Measurements from ENCODE around the gene RUNX2.
"Not testable (repeated sequence)": the region's sequence is repeated elsewhere in the genome, so short reads cannot be mapped to it uniquely, and the experiment has no call there.

The RUNX2 gene

GRCh38 chr6:45655745-45656476 lies 327.8 kb downstream of the RUNX2 start:
- no peak for DNase-seq

DNA sequence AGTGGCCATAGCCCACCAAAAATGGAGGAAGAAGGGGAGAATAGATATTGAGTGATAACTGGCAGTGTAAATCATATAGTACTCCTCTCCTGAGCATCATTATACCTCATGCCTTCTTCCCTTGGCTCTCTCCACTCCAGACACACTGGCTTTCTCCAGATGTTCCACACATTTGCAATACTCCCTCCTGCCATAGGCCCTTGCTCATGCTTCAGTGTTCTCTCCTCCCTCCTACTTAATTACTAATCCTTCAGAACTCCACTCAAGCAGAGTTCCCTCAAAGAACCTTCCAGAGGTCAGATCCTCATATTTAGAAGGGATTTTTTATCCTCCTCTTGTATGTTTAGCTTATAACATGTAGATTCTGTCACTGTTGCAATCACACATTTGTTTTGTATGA lies 329.1 kb downstream of the RUNX2 start:
- no peak for DNase-seq

- DNase-seq: no peak
Observed at GRCh38 chr6:45658400-45658799, 330.3 kb downstream of the RUNX2 start.

DNA sequence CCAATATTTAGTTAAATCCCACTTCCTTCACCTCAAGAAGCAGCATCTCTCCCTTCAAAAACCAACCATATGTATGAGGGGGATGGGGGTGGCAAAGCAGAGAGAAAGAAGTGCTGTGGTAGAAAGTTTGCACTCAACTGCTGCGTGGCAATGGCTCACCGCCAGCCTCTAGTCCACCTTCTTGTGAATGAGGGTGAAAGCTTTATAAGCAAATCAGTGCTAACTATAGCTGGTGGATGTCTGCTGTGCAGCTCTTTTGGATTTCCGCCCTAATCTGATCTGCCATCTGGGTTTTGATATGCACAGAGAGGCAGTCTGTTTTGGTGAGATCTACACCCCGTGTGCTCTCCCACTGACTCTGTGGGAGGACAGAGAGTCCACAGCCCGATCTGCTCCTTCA lies 330.8 kb downstream of the RUNX2 start:
- DNase-seq: no peak

- DNase-seq: no peak
Observed at GRCh38 chr6:45661661-45662060, 333.5 kb downstream of the RUNX2 start.

DNA sequence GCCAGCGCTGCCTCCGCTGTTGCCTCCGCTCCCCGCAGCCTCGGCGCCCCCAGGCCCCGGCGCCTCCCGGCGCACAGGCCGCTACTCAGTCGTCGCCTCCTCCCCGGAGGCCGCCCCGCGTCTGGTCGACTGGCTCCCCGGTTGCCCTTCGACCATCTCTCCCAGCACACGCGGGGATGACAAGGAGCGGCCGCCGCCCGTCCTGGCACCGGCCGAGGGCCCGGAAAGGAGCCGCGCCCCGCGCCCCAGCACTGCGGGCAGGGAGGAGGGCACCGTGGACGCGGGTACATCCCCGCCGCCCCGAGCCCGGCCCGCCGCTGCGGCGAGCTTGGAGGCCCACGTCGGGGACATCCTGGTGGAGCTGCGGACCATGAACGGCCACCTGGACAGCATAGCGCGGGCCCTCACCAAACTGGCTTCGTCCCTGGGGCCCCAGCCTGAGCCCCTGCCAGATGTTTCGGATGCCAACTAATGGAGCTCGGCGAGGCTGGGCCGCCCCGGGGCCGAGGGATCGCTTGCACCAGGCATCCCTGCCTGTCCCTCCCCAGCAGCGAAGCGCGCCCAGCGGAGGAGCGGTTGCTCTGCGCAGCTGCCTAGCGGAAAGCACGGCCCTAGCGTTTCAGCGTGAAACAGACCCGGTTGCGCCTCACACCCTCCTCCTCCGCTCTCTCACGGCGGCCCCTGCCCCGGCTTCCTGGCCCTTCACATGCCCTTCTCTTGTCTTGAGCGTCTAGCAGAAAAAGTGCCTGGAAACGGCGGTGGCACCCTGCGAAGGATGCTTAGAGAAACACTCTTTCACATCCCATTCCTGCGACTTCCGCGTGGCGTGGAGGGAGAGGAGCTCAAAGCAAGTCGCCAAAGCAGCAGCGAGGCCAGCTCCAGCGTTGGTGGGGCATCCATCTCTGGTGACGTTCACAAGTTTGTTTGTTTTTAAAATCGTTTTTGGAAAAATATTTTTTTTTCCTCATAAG lies 335.4 kb downstream of the RUNX2 start:
- DNase-seq: no peak

GRCh38 chr6:45664707-45665106 lies 336.6 kb downstream of the RUNX2 start:
- no peak for DNase-seq

DNA sequence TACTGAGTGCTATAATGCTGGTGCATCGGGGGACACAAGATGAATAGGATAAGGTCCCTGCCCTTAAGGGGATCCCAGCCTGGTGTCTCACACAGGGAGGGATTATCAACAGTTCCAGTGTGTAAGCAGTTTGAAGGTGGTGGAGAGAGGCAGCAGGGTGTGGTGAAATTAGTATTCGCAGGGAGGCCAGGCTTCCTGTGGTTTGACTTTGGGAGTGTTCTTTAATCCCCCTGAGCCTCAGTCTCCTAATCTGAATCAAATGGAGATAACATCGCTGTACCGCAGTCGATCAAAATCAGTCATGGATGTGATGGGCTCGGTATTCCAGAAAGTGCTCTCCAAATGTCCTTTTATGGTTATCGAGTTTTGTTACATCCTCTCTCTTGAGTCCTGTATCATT lies 337.7 kb downstream of the RUNX2 start:
- no peak for DNase-seq

GRCh38 chr6:45666846-45667245 lies 338.7 kb downstream of the RUNX2 start:
- DNase-seq: no peak

DNA sequence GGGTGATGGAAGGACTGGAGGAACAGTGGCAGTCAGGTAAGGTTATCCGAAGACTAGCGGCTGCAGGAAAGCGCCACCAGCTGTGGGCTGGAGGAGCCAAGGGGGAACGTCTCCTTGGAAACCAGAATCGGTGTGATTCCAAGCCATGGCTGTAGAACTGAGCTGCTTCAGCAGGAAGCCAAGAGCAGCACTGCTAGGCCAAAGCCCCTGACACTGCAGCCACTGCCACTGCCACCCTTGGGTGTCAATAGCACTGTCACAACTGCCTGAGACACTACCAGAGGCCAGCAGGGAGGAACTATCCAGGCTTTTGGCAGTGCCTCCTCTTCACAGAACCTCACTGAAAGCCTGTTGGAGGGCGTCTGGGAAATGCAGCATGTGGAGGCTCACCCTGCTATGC lies 339.2 kb downstream of the RUNX2 start:
- DNase-seq: no peak

DNA sequence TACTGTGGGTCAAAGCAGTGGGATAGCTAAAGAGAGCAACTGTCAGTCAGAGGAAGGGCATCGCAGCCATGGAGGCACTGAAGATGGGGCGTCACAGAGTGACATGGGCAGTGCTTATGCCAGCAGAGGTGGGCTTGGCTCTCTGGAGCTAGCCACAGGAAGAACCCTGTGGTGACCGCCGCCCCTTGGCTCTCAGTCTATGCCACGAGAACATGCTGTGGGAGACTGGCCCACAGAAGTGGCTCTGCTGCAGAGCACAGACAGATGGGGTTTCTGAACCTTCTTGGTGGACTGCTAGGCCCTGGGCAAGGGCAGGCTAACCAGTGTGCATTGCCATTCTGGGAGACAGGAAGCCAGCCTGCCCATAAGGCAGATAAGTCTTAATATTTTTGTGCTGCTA lies 339.6 kb downstream of the RUNX2 start:
- DNase-seq: no peak

DNA sequence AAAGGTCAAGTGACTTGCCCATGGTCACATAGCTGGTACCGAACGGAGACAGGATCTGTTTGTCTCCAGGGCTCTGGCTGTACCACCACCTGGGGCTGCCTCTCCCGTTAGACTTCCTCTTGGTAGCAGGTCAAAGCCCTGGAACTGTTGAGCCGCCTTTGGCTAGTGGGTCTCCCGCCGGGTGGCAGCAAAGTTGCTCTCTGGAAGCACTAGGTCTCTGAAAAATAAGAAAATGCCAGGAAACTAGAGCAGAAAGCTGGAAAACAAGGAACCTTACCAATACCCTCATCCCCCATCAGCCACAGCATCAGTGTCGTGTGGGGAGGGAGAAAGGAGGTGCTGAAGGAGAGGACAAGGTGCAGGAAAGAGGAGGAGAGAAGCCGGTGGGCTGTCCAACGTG lies 340.6 kb downstream of the RUNX2 start:
- DNase-seq: no peak

GRCh38 chr6:45673167-45673566 lies 345.0 kb downstream of the RUNX2 start:
- not testable (repeated sequence) for DNase-seq

- not testable (repeated sequence) for DNase-seq
Observed at GRCh38 chr6:45675166-45675565, 347.0 kb downstream of the RUNX2 start.

DNA sequence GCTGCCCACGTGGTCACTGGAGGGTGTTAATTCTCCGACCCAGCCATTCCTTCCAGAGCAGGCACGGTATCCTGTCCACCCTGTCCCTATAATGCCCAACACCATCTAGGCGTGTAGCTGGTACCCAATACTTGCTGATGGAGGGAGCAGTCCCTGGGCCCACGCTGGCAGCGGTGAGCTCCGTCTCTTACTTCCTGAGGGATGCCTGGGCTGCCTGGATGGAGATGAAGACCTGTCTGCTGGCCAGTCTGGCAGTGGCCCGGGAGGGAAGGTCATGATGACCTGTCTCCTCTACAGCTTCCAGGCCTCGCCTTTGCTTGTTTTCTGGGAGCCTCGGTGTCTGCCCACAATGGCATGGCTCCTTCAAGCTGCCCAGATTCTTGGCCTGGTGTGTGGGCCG lies 347.5 kb downstream of the RUNX2 start:
- DNase-seq: no peak

GRCh38 chr6:45676380-45676779 lies 348.2 kb downstream of the RUNX2 start:
- DNase-seq: no peak

DNA sequence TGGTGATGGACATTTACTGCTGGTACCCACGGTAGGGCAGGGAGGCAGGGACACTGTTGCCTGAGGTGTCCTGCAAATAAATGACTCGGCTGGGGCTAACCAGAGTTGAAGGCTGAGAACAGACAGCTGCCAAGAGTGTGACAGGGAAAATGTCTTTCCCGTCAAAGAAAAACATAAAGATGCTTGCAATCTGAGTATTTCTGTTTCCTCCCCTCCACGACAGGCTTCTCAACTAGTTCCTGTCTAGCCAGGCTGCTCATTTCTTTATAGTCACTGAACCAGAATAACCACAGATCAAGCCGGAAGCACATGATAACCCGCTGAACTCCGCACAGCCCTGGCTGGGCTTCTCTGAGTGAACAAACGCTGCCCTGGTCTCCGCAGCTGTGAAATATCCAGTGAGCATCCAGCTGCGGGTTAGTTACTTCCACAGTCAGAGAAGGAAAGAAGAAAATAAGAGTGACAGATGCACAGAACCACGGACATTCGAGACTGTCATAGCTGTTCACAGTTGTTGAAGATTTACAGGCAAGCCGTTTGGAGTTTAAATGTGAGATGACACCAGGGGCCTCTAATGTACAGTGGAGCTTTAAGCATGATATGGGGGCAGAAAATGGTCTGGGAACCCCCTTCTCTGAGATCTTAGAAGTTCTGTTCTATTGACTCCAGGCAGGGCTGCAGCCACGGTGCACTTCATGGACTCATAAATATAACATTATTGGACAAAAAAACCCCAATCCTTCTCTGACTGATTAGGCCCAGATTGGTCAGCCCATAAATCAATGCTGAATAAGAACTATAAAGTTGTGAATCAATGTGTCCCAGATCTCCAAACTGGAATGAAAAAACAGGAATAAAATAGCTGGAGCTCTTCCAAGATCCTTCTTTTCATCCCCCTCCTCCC lies 349.5 kb downstream of the RUNX2 start:
- no peak for DNase-seq

DNA sequence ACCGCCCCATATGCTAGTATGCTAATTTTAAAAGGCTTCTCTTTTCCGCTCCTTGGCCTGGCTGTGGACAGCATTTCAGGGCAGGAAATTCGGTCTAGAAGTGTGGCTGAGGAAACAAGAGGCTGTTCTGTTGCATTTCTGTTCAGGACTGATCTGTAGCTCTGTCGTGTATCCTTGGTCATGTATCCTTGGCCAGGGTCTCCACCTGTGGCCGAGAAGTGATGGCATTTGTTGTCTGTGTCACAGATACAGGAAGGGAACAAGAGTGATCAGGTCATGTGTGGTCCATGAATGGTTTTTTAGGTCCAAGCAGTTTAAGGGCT lies 350.1 kb downstream of the RUNX2 start:
- no peak for DNase-seq

DNA sequence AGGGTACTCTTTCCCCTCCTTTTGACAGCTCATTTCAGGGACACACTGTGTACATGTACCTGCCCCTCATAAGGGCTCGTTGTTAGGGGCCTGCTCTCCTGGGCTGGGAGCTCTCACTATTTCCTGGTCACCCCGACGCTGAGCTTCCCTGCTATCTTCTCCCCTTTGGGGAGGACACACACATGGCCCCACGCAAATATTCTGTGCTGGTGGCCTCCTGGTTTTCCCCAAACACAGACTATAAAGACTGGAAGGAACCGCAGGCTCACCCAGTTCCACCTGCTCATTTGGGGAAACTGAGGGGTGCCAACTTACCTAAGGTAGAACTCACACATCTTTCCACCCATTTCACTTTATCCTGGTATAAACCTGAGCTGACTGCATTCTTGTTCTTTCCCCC lies 351.0 kb downstream of the RUNX2 start:
- DNase-seq: no peak

DNA sequence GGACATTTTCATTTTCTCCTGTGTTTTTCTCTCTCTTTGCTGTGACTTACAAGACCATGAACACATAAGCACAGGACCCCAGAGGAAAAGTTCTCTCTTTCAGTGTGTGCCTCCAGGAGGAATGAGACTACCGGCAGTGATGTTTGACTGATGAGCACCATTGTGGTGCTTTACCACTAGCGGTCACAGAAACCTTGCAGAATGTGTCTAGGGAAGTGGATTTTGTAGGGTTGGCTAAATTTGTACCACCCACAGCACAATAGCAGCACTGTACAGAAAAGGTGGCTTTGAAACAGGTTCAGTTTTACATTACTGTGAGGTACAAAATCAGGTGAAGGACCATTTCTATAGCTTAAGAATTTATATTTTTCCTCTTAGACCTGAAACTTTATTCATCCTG lies 351.5 kb downstream of the RUNX2 start:
- no peak for DNase-seq

GRCh38 chr6:45681860-45682511 lies 353.9 kb downstream of the RUNX2 start:
- no peak for DNase-seq

DNA sequence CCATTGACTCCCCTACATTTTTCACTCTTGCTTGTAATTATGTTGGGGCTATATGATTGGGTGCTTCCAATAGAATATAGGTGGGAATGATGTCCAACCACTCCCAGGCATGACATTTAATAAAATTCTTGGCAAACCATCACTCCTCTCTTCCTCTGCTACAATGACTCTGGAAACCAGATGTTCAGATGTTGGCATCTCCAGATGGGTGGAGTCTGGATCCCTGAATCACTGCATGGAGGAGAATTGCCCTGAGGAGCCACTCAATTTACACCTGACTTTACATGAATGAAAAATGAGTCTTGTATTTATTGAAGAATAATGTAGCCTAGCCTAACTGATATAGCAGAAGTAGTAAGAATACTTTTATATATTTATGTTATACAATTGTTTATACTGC lies 356.3 kb downstream of the RUNX2 start:
- no peak for DNase-seq

- no peak for DNase-seq
Observed at GRCh38 chr6:45685076-45685475, 356.9 kb downstream of the RUNX2 start.

Measured in NCI-H1105 (cell line).